ENCODE data around the gene MACROD1. TPM values are rescaled to one million over a fixed set of nuclear protein-coding genes. Genes with fewer than 3 reads are reported as not detected.
A peak's percentile ranks its signal among the peaks of the same experiment; 100 is the strongest.

MACROD1 gene
- total and polyA plus RNA-seq, 7 donors, result 14.2 to 33.9 (median 23.3) TPM

GRCh38 chr11:64045700-64046099, 120.2 kb downstream of the MACROD1 start:
- peaks cover 0 to 15% (median 0%) of the 10 kb centered on the region in 4 donors for H3K4me1 ChIP-seq
- WGBS, 2 donors, result 94 to 96% methylated on average over 2 of the region's 2 CpGs
- no peak for DNase-seq
- H3K27ac ChIP-seq, result peak overlapping the region in 1 of 4 donors; percentile 51
- no peaks in the 10 kb centered on the region for H3K27me3 ChIP-seq
- no peak for TF ChIP-seq POLR2A (IDR thresholded peaks at IDR 0.05)
- no peak for TF ChIP-seq POLR2AphosphoS5 (IDR thresholded peaks at IDR 0.05)
- no peak for TF ChIP-seq EP300 (IDR thresholded peaks at IDR 0.05)
- TF ChIP-seq, protein P1, sequence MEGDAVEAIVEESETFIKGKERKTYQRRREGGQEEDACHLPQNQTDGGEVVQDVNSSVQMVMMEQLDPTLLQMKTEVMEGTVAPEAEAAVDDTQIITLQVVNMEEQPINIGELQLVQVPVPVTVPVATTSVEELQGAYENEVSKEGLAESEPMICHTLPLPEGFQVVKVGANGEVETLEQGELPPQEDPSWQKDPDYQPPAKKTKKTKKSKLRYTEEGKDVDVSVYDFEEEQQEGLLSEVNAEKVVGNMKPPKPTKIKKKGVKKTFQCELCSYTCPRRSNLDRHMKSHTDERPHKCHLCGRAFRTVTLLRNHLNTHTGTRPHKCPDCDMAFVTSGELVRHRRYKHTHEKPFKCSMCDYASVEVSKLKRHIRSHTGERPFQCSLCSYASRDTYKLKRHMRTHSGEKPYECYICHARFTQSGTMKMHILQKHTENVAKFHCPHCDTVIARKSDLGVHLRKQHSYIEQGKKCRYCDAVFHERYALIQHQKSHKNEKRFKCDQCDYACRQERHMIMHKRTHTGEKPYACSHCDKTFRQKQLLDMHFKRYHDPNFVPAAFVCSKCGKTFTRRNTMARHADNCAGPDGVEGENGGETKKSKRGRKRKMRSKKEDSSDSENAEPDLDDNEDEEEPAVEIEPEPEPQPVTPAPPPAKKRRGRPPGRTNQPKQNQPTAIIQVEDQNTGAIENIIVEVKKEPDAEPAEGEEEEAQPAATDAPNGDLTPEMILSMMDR (IDR thresholded peaks at IDR 0.05), result no peak
- no peak overlapping the region for H3K4me3 ChIP-seq
- intact Hi-C loops (cut with DNase I), result no loop called here
- H3K9me3 ChIP-seq, result no peaks in the 10 kb centered on the region
- H3K36me3 ChIP-seq, result no peaks in the 10 kb centered on the region

- no peaks in the 10 kb centered on the region for H3K36me3 ChIP-seq
- H3K4me3 ChIP-seq, result no peak overlapping the region
- 81 to 87% methylated on average over 18 of the region's 18 CpGs for WGBS, 2 donors
- H3K27me3 ChIP-seq, result no peaks in the 10 kb centered on the region
- H3K27ac ChIP-seq, result peak overlapping the region in 3 of 4 donors; percentile 51 to 60 (median 57)
- peaks cover 0 to 21% (median 0%) of the 10 kb centered on the region in 4 donors for H3K4me1 ChIP-seq
- no peaks in the 10 kb centered on the region for H3K9me3 ChIP-seq
- DNase-seq, result peak; percentile 79
- TF ChIP-seq EP300 (IDR thresholded peaks at IDR 0.05), result no peak
- TF ChIP-seq POLR2AphosphoS5 (IDR thresholded peaks at IDR 0.05), result no peak
- TF ChIP-seq, protein P1 (IDR thresholded peaks at IDR 0.05), result no peak
- TF ChIP-seq POLR2A (IDR thresholded peaks at IDR 0.05), result no peak
- intact Hi-C loops (cut with DNase I), result no loop called here
These were observed 121.1 kb downstream of the MACROD1 start for GRCh38 chr11:64044730-64045393.

DNA sequence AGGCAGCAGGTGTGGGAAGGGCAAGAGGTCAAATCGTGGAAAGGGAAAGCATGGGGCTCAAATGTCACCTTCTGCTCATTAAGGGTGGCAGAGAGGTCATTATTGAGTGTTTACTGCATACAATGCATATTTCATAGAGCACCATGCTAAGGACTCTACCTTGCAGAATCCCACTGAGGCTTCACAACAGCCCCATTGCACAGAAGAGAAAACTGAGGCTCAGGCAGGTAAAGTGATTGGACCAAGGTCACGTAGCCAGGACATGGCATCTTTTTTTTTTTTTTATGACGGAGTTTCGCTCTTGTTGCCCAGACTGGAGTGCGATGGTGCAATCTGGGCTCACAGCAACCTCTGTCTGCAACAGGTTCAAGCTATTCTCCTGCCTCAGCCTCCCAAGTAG, 122.4 kb downstream of the MACROD1 start:
- Histone ChIP-seq H3K4me1 (peaks cover 0 to 21% (median 0%) of the 10 kb centered on the region in 4 donors), H3K4me3 (no peak overlapping the region), H3K27me3 (no peaks in the 10 kb centered on the region), H3K27ac (no peak overlapping the region), H3K9me3 (no peaks in the 10 kb centered on the region), H3K36me3 (no peaks in the 10 kb centered on the region)
- intact Hi-C loops (cut with DNase I), result no loop called here
- no peak for DNase-seq
- 87 to 88% methylated on average over 5 of the region's 5 CpGs for WGBS, 2 donors
- no peak for TF ChIP-seq POLR2A (IDR thresholded peaks at IDR 0.05)
- TF ChIP-seq EP300 (IDR thresholded peaks at IDR 0.05), result no peak
- TF ChIP-seq, protein P1 (IDR thresholded peaks at IDR 0.05), result no peak
- TF ChIP-seq POLR2AphosphoS5 (IDR thresholded peaks at IDR 0.05), result no peak

- peaks cover 0 to 23% (median 0%) of the 10 kb centered on the region in 4 donors for H3K4me1 ChIP-seq
- intact Hi-C loops (cut with DNase I), result no loop called here
- H3K9me3 ChIP-seq, result no peaks in the 10 kb centered on the region
- no peaks in the 10 kb centered on the region for H3K36me3 ChIP-seq
- H3K27me3 ChIP-seq, result no peaks in the 10 kb centered on the region
- H3K4me3 ChIP-seq, result no peak overlapping the region
- no peak overlapping the region for H3K27ac ChIP-seq
- WGBS, 2 donors, result 81 to 83% methylated on average over 4 of the region's 4 CpGs
- TF ChIP-seq POLR2AphosphoS5 (IDR thresholded peaks at IDR 0.05) (no peak), EP300 (IDR thresholded peaks at IDR 0.05) (no peak), POLR2A (IDR thresholded peaks at IDR 0.05) (no peak)
- TF ChIP-seq, protein P1 (IDR thresholded peaks at IDR 0.05), result no peak
- no peak for DNase-seq
These were observed 123.6 kb downstream of the MACROD1 start for GRCh38 chr11:64042301-64042700.
